Neutrophil (primary cell): Measurements from ENCODE around the gene PRPF8.
"Not testable (repeated sequence)": the region's sequence is repeated elsewhere in the genome, so short reads cannot be mapped to it uniquely, and the experiment has no call there.

Experiments
- H3K27ac ChIP-seq: fragments of 200-600 bp; sonication (generic); 2 replicates; pipeline ENCODE4 v1.5.1; 2016; ENCODE audit warnings: mild to moderate bottlenecking, moderate library complexity
- H3K27me3 ChIP-seq: fragments of 200-600 bp; sonication (generic); 2 replicates; pipeline ENCODE4 v1.6.0; 2016; ENCODE audit warnings: mild to moderate bottlenecking
- H3K36me3 ChIP-seq: fragments of 200-600 bp; sonication (generic); 2 replicates; pipeline ENCODE4 v1.5.1; 2017
- H3K4me1 ChIP-seq, 2 experiments: fragments of 200-600 bp in 1 of 2; sonication (generic) in 1 of 2; 1 replicate in 1 of 2; 2 replicates in 1 of 2; pipeline versions ENCODE4 v1.5.1 to v1.6.1; 2013 to 2016; ENCODE audit warnings: low read depth in 1 of 2, low read length in 1 of 2, mild to moderate bottlenecking in 1 of 2, moderate library complexity in 1 of 2; ENCODE audit not compliant: control insufficient read depth in 1 of 2, insufficient read depth in 1 of 2
- H3K4me3 ChIP-seq, 2 experiments: fragments of 200-600 bp in 1 of 2; sonication (generic) in 1 of 2; 1 replicate in 1 of 2; 2 replicates in 1 of 2; pipeline ENCODE4 v1.5.1; 2013 to 2016; ENCODE audit warnings: low read depth in 1 of 2, low read length in 1 of 2, mild to moderate bottlenecking in 1 of 2, moderate library complexity in 1 of 2
- H3K9me3 ChIP-seq: fragments of 200-600 bp; sonication (generic); 2 replicates; pipeline ENCODE4 v1.5.1; 2016
- TF ChIP-seq, protein P1 (sequence below): fragments of 200-600 bp; sonication (generic); IDR thresholded peaks from 2 replicates; pipeline ENCODE4 v1.5.1; 2016; ENCODE audit warnings: antibody characterized with exemption

The PRPF8 gene

DNA sequence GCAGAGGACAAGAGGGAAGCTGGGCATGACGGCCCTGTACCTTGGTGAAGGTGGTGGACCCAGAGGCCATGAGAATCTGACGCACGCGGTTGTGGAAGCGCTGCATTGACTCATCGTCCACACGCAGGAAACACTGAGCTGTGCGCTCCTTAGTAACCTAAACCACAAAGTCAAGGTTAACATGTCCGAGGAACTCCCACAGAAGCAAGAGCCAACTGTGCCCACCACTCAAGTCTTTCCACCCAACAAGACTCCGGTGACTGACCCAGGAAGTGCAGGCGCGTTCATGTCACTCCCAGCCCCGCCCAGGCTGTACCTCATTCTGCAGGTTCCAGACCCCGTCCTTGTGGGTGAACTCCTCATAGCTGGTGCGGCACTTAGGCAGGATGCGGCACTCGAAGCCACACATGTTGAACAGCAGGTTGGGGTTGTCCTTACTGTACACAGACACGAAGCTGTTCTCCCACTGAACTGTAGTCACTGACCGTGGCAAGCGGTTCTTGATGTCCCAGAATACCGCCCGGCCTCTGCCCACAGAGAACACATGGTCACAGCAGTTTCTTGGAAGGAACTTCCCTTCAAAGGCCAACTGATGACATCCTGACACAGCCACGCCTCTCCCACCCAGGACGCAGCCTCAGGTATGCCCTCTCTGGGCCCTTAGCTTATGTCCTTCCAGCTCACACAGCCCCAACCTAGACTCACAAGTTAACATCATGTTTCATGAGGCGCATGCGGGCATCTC, 11.5 kb downstream of the PRPF8 start:
- no peaks in the 10 kb centered on the region for H3K4me1 ChIP-seq
- TF ChIP-seq, protein P1, sequence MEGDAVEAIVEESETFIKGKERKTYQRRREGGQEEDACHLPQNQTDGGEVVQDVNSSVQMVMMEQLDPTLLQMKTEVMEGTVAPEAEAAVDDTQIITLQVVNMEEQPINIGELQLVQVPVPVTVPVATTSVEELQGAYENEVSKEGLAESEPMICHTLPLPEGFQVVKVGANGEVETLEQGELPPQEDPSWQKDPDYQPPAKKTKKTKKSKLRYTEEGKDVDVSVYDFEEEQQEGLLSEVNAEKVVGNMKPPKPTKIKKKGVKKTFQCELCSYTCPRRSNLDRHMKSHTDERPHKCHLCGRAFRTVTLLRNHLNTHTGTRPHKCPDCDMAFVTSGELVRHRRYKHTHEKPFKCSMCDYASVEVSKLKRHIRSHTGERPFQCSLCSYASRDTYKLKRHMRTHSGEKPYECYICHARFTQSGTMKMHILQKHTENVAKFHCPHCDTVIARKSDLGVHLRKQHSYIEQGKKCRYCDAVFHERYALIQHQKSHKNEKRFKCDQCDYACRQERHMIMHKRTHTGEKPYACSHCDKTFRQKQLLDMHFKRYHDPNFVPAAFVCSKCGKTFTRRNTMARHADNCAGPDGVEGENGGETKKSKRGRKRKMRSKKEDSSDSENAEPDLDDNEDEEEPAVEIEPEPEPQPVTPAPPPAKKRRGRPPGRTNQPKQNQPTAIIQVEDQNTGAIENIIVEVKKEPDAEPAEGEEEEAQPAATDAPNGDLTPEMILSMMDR: no peak

DNA sequence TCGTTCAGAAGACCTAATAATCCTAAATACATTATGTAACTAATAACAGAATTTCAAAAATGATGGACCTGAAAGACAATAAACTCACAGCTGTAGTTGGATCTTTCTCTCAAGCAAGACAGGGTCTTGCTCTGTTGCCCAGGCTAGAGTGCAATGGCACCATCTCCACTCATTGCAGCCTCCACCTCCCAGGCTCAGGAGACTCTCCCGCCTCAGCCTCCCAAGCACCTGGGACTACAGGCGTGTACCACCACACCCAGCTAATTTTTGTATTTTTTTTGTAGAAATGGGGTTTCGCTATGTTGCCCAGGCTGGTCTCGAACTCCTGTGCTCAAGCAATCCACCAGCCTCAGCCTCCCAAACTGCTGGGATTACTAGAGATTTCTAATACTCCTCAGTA, 20.7 kb downstream of the PRPF8 start:
- Histone ChIP-seq H3K36me3 (peaks cover 47% of the 10 kb centered on the region), H3K4me1 (peaks cover 28 to 32% of the 10 kb centered on the region in 2 experiments), H3K27ac (peak overlapping the region; percentile 84)
- H3K9me3 ChIP-seq, H3K27me3 ChIP-seq, H3K4me3 ChIP-seq: not testable (repeated sequence)

More for the DNA sequence above, 11.5 kb downstream of the PRPF8 start:
- H3K9me3 ChIP-seq: no peaks in the 10 kb centered on the region
- H3K27ac ChIP-seq: no peak overlapping the region
- no peaks in the 10 kb centered on the region for H3K27me3 ChIP-seq
- H3K36me3 ChIP-seq: peaks cover 92% of the 10 kb centered on the region
- no peak overlapping the region for H3K4me3 ChIP-seq

DNA sequence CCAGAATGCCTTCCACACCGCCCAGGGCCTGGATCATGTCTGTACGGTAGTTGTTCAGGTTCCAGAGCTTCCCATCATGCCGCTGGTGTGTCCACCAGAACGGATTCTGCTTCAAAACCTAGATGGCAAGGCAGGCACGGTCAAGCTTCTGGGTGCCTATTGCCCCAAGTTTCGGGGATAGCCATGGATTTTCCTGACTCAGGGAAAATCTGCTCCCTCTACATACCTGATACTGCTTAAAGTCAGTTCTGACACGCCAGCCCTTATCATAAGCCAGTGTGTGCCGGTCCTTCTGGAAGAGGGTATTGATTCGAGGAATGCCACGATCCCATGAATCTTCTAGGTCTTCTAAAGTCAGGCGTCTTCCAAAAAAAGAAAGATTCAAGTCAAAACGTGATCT, 23.6 kb downstream of the PRPF8 start:
- TF ChIP-seq, protein P1: no peak
- H3K27ac ChIP-seq: no peak overlapping the region
- H3K4me1 ChIP-seq: peaks cover 12 to 14% of the 10 kb centered on the region in 2 experiments
- H3K36me3 ChIP-seq: peaks cover 76% of the 10 kb centered on the region
- H3K9me3 ChIP-seq: peaks cover 7% of the 10 kb centered on the region
- no peak overlapping the region for H3K4me3 ChIP-seq
- H3K27me3 ChIP-seq: no peaks in the 10 kb centered on the region

DNA sequence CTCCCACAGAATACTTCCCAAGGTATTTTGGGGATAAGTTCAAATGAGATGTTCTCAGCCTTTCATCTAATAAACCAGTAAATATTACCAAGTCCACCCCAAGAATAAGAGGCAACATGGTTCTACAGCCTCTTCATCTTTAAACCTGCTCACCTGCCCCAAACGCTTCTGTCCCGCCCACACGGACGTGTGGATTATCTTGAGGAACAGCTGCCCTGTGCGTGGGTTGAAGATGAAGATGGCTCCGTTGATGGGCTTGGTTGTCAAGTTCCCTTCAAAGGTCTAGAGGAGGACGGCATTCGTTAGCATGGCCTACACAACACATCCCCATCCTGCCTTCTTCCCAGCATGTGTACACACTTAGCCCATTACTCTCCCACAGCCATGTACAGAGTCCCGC, 26.6 kb downstream of the PRPF8 start:
- peaks cover 95% of the 10 kb centered on the region for H3K36me3 ChIP-seq
- H3K4me3 ChIP-seq: no peak overlapping the region
- TF ChIP-seq, protein P1: no peak
- no peaks in the 10 kb centered on the region for H3K4me1 ChIP-seq
- H3K27me3 ChIP-seq: no peaks in the 10 kb centered on the region
- H3K9me3 ChIP-seq: peaks cover 7% of the 10 kb centered on the region
- no peak overlapping the region for H3K27ac ChIP-seq

DNA sequence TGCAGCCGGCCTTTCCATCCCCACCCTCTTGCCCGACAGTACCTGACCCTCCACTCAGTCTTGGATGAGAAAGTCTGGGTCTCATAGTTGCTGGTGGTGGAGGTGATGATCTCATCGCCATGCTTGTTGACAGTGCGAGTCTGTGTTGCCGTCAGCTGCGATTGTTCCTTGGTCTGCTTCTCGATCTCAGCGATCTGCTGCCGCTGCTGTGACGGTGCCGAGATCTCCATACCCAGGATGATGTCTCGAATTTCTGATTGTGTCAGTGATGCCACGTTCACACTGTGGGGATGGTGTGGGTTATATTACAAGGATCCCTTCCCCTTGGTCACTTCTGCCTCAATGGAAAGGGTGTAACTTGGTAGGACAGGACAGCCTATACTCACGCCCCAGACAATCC, 30.9 kb downstream of the PRPF8 start:
- peaks cover 93% of the 10 kb centered on the region for H3K36me3 ChIP-seq
- no peaks in the 10 kb centered on the region for H3K27me3 ChIP-seq
- H3K4me1 ChIP-seq: peaks cover 8 to 14% of the 10 kb centered on the region in 2 experiments
- TF ChIP-seq, protein P1: no peak
- no peak overlapping the region for H3K4me3 ChIP-seq
- H3K27ac ChIP-seq: no peak overlapping the region
- H3K9me3 ChIP-seq: no peaks in the 10 kb centered on the region

DNA sequence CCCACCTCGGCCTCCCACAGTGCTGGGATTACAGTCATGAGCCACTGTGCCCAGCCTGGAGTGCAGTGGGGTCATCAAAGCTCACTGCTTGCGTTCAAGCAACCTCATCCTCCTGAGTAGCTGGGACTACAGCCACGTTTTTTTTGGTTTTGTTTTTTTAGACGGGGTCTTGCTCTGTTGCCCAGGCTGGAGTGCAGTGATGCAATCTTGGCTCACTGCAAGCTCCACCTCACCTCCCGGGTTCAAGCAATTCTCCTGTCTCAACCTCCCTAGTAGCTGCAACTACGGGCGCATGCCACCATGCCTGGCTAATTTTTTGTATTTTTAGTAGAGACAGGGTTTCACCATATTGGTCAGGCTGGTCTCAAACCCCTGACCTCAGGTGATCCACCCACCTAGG, 31.9 kb downstream of the PRPF8 start:
- H3K27me3 ChIP-seq, H3K4me3 ChIP-seq, H3K27ac ChIP-seq, H3K9me3 ChIP-seq: not testable (repeated sequence)
- peaks cover 18 to 23% of the 10 kb centered on the region in 2 experiments for H3K4me1 ChIP-seq
- peaks cover 83% of the 10 kb centered on the region for H3K36me3 ChIP-seq
